ENCODE data around the gene MCM9.
"Not testable (repeated sequence)": the region's sequence is repeated elsewhere in the genome, so short reads cannot be mapped to it uniquely, and the experiment has no call there.

The MCM9 gene

DNA sequence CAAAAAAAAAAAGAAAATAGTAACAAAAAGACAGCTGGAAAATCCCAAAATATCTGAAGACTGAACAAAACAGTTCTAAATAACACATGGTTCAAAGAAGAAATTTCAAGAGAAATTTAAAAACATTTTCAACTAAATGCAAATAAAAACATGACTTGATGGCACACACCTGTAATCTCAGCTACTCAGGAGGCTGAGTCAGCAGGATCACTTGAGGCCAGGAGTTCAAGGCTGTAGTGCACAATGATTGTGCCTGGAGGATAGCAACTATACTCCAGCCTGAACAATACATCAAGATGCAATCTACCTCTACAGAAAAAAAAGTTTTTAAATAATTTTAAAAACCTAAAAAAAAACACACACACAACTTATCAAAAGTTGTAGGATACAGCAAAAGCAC lies 62.6 kb downstream of the MCM9 start:
- H3K4me3 ChIP-seq (ENCODE audit: low read length): no peak overlapping the region
- no peak for TF ChIP-seq ZNF274 (IDR thresholded peaks at IDR 0.05; ENCODE audit: low read depth, low read length)

GRCh38 chr6:118871331-118871730 lies 63.6 kb downstream of the MCM9 start:
- no peak for TF ChIP-seq ZNF274 (IDR thresholded peaks at IDR 0.05; ENCODE audit: low read depth, low read length)
- H3K4me3 ChIP-seq (ENCODE audit: low read length): no peak overlapping the region

DNA sequence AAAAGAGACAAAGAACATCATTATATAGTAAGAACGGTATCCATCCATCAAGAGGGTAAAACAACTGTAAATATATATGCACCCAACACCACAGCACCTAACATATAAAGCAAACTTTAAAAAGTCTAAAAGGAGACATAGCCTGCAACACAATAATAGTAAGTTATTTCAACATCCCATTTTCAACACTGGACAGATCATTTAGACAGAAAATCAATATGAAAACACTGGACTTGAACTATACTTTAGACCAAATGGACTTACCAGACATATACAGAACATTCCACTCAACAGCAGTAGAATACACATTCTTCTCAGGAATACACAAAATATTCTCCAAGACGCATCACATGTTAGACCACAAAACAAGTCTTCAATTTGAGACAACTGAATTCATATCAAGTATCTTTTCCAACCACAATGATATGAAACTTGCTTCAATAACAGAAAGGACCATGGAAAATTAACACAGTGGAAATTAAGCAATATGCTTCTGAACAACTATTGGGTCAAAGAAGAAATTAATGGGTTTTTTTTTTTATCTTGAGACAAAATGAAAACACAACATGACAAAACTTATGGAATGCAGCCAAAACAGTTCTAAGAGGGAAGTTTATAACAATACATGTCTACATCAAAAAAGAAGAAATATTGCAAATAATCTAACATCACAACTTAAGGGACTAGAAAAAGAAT lies 64.9 kb downstream of the MCM9 start:
- no peak overlapping the region for H3K4me3 ChIP-seq (ENCODE audit: low read length)
- TF ChIP-seq ZNF274 (IDR thresholded peaks at IDR 0.05; ENCODE audit: low read depth, low read length): no peak

GRCh38 chr6:118869350-118869749 lies 65.6 kb downstream of the MCM9 start:
- TF ChIP-seq ZNF274 (IDR thresholded peaks at IDR 0.05; ENCODE audit: low read depth, low read length): no peak
- no peak overlapping the region for H3K4me3 ChIP-seq (ENCODE audit: low read length)

GRCh38 chr6:118868901-118869300 lies 66.1 kb downstream of the MCM9 start:
- not testable (repeated sequence) for H3K4me3 ChIP-seq (ENCODE audit: low read length)

- TF ChIP-seq ZNF274 (IDR thresholded peaks at IDR 0.05; ENCODE audit: low read depth, low read length): no peak
- no peak overlapping the region for H3K4me3 ChIP-seq (ENCODE audit: low read length)
These were observed 67.8 kb downstream of the MCM9 start for GRCh38 chr6:118867181-118867580.

DNA sequence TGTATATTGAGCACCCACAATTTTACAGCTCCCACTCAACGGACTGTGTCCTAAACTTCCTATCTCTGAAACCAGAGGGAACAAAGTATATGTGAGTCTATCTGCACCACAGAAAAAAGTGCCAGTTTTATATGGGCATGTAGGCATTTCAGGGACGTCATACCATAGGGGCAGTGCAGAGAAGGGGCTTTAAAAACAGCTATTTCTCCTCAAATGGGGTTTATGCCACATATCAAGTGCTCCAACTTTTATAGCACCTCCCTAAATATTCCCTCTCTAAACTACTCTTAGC lies 69.9 kb downstream of the MCM9 start:
- peak overlapping the region; percentile 55; the same call in 1 of the 2 replicates for H3K4me3 ChIP-seq (ENCODE audit: low read length)
- no peak for TF ChIP-seq ZNF274 (IDR thresholded peaks at IDR 0.05; ENCODE audit: low read depth, low read length)

- peak overlapping the region; percentile 55; the same call in 1 of the 2 replicates for H3K4me3 ChIP-seq (ENCODE audit: low read length)
- TF ChIP-seq ZNF274 (IDR thresholded peaks at IDR 0.05; ENCODE audit: low read depth, low read length): no peak
These were observed 70.4 kb downstream of the MCM9 start for GRCh38 chr6:118864341-118865099.

GRCh38 chr6:118862443-118862842 lies 72.5 kb downstream of the MCM9 start:
- TF ChIP-seq ZNF274 (IDR thresholded peaks at IDR 0.05; ENCODE audit: low read depth, low read length): no peak
- no peak overlapping the region for H3K4me3 ChIP-seq (ENCODE audit: low read length)

DNA sequence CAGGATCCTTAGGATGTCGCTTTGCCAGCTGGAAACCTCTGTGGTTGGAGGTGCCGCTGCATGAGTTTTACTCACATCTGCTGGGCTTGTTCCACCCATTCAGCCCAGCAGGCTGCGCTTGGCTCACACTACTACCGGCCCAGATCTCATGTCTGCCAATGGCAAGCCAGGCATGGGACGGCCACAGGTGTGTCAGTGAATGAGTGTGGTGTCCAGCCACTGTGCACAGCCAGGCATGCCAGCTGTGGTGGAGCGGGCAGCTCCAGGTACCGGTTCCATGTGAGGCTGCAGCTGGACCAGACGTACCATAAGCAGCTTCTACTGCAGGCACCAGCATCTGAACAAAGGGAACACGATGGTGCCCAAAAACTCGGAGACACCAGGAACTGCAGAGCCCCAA lies 74.1 kb downstream of the MCM9 start:
- H3K4me3 ChIP-seq (ENCODE audit: low read length): no peak overlapping the region

GRCh38 chr6:118860363-118860762 lies 74.6 kb downstream of the MCM9 start:
- no peak for TF ChIP-seq ZNF274 (IDR thresholded peaks at IDR 0.05; ENCODE audit: low read depth, low read length)
- no peak overlapping the region for H3K4me3 ChIP-seq (ENCODE audit: low read length)

More for the DNA sequence above, 74.1 kb downstream of the MCM9 start:
- TF ChIP-seq ZNF274 (IDR thresholded peaks at IDR 0.05; ENCODE audit: low read depth, low read length): no peak

- no peak overlapping the region for H3K4me3 ChIP-seq (ENCODE audit: low read length)
- no peak for TF ChIP-seq ZNF274 (IDR thresholded peaks at IDR 0.05; ENCODE audit: low read depth, low read length)
These were observed 75.4 kb downstream of the MCM9 start for GRCh38 chr6:118859517-118860064.

DNA sequence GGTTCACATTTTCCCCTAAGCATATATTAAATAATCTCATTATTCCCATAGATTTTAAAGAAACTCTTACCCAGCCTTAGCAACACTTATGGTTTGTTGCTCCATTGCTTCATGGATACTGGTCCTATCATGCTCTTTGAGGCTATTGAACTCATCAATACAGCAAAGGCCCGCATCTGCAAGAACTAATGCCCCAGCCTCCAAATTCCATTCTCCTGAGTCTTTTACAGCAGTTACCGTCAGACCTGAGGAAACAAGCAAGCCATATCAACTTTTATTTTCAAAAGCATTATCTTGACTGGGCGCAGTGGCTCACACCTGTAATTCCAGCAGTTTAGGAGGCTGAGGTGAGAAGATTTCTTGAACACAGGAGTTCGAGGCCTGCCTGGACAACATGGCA lies 78.7 kb downstream of the MCM9 start:
- no peak for TF ChIP-seq ZNF274 (IDR thresholded peaks at IDR 0.05; ENCODE audit: low read depth, low read length)

DNA sequence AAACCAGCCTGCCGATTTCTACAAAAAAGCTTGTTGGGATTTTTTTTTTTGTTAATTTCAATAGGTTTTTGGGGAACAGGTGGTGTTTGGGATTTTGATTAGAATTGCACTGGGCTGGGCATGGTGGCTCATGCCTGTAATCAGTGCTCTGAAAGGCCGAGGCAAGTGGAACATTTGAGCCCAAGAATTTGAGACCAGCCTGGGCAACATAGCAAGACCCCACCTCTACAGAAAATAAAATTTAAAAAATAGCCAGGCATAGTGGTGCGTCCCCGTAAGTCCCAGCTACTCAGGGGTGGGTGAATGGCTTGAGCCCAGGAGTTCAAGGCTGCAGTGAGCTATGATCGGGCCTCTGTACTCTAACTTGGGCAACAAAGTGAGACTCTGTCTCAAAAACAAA lies 81.6 kb downstream of the MCM9 start:
- H3K4me3 ChIP-seq (ENCODE audit: low read length): no peak overlapping the region
- no peak for TF ChIP-seq ZNF274 (IDR thresholded peaks at IDR 0.05; ENCODE audit: low read depth, low read length)

More for the DNA sequence above, 78.7 kb downstream of the MCM9 start:
- H3K4me3 ChIP-seq (ENCODE audit: low read length): no peak overlapping the region

- no peak for TF ChIP-seq ZNF274 (IDR thresholded peaks at IDR 0.05; ENCODE audit: low read depth, low read length)
- H3K4me3 ChIP-seq (ENCODE audit: low read length): peak overlapping the region; percentile 17; the same call in 1 of the 2 replicates
These were observed 90.0 kb downstream of the MCM9 start for GRCh38 chr6:118844915-118845314.
